Muscle of arm (tissue), 12 donors: ENCODE data around the gene PRPSAP2. TPM values are rescaled to one million over a fixed set of nuclear protein-coding genes. Genes with fewer than 3 reads are reported as not detected.

ENCODE experiments used
- DNase-seq: peaks from one replicate; pipeline ENCODE4 v3.0.0-alpha.2; 2013
- polyA plus RNA-seq, 12 donors: library from polyadenylated mRNA; unstranded; fragments of 120-200 nt; gene quantifications; one replicate each; pipeline ENCODE4 v1.2.1, GENCODE V29; 2013; ENCODE audit not compliant: insufficient read length in 12 of 12

Gene PRPSAP2
- polyA plus RNA-seq, 12 donors = 22.2 to 32.5 (median 24.8) TPM; not detected in 1

- DNase-seq = peak; percentile 72
Measured at GRCh38 chr17:18960803-18961511, 103.0 kb downstream of the PRPSAP2 start.

GRCh38 chr17:18961634-18962493 is 103.9 kb downstream of the PRPSAP2 start:
- no peak for DNase-seq

- DNase-seq = no peak
Measured at GRCh38 chr17:18962494-18962815, 104.5 kb downstream of the PRPSAP2 start.

- DNase-seq = no peak
Measured at GRCh38 chr17:18963126-18964017, 105.4 kb downstream of the PRPSAP2 start.

DNA sequence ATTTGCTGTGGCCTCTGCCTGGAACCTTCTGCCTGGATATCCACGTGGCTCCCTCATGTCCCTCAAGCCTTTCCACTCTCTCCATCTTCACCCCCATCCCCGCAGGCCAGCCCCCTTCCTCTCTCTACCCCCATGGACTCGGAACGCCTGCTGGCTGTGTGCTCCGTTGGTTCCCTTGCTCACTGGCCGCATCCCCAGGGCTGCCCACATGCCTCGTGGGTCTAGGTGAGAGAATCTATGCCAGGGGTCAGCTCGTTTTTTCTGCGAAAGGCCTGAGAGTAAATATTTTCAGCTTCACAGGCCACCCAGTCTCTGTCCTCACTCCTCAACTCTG is 106.1 kb downstream of the PRPSAP2 start:
- DNase-seq = no peak

GRCh38 chr17:18964550-18964949 is 106.6 kb downstream of the PRPSAP2 start:
- DNase-seq = no peak

GRCh38 chr17:18965530-18966236 is 107.8 kb downstream of the PRPSAP2 start:
- DNase-seq = no peak

- no peak for DNase-seq
Measured at GRCh38 chr17:18966831-18967624, 109.1 kb downstream of the PRPSAP2 start.

GRCh38 chr17:18967916-18968315 is 110.0 kb downstream of the PRPSAP2 start:
- DNase-seq = no peak

- DNase-seq = no peak
Measured at GRCh38 chr17:18968345-18968744, 110.4 kb downstream of the PRPSAP2 start.

DNA sequence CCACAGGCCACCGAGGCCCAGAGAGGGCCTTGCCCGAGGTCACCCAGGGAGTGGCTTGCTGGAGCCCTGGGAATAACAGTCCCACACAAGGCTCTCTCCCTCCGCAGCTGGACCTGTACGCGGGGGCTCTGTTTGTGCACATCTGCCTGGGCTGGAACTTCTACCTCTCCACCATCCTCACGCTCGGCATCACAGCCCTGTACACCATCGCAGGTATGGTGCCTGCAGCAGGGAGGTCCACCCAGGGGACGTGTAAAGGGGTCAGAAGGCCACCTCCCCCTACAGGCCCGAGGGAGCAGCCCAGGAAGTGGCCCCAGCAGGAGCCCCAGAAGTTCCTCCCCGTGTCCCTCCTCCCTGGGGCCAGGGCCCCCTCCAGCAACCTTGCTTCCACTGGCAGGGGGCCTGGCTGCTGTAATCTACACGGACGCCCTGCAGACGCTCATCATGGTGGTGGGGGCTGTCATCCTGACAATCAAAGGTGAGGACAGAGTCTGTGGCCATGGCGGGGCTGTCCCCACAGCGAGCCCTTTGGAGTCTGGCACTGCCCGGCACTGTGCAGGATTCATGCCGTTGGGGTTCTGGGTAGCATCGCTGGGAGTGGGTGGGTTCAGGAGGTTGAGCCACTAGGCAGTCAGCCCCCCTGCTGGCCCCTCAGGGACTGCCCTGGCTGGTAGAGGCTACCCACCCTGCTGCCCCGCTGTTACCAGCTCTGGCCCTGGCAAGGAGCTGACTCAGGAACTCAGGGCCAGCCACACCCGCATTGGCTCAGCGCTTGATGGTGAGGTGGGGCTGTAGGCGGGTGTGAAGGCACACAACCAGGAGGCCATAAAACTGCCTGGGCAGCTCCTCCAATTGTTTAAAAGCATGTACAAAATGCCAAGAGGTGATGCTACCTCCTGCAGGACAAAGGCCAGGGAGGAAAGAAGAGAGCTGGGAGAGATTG is 111.3 kb downstream of the PRPSAP2 start:
- no peak for DNase-seq

DNA sequence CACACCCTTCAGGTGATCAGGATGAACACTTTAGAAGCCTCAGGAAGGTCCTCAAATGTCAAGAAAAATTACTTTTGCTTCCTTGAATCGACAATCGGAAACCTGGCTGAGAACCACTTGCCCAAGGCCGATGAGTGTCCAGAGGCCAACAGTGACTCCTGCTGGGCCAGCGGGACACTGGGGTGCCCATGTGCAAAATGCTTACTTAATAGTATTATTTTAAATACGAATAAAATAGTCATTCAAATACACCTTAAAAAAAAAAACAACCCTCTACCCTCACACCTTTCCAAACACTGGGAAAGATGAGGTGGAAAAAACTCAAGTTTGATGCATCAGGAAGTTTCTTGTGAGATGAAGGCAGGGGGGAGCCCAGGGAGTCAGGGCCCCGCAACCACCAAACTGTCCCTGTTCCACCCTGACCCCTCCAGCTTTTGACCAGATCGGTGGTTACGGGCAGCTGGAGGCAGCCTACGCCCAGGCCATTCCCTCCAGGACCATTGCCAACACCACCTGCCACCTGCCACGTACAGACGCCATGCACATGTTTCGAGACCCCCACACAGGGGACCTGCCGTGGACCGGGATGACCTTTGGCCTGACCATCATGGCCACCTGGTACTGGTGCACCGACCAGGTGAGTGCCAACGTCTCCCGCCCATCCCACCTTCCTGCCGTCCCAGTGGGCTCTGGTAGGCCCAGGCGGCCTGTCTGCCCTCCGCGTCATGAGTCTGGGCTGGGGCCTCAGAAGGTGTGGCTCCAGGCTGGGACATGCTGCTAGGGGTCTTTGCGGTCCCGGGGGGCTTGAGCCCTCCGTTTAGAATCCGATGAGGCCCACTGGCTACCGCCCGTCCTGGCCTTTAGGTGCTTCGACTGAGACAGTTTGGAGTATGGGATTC is 112.9 kb downstream of the PRPSAP2 start:
- no peak for DNase-seq

GRCh38 chr17:18971801-18972200 is 113.9 kb downstream of the PRPSAP2 start:
- DNase-seq = no peak

GRCh38 chr17:18974407-18975149 is 116.6 kb downstream of the PRPSAP2 start:
- no peak for DNase-seq

DNA sequence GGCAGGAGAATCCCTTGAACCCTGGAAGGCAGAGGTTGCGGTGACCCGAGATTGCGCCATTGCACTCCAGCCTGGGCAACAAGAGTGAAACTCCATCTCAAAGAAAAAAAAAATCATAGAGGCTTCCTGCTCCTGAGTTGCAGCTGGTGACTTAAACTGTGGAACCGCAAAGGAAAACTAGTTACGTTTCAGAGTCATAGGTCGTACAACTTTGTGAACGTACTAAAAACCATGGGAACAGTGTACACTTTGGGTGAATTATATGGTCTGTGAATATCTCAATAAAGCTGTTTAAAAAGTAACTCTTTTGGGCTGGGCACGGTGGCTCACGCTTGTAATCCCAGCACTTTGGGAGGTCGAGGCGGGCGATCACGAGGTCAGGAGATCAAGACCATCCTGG is 117.7 kb downstream of the PRPSAP2 start:
- DNase-seq = no peak

- no peak for DNase-seq
Measured at GRCh38 chr17:18976201-18976600, 118.3 kb downstream of the PRPSAP2 start.

- no peak for DNase-seq
Measured at GRCh38 chr17:18977021-18977420, 119.1 kb downstream of the PRPSAP2 start.

GRCh38 chr17:18977646-18978045 is 119.7 kb downstream of the PRPSAP2 start:
- DNase-seq = no peak
